HG03045 (cell line): Measurements from ENCODE around the gene STK32C.

ENCODE experiments used
- ATAC-seq: cut with Tn5 transposase; IDR thresholded peaks from one replicate; pipeline ENCODE4 v1.9.1; 2021; ENCODE audit warnings: mild to moderate bottlenecking, moderate library complexity; ENCODE audit not compliant: unreplicated experiment

STK32C gene

DNA sequence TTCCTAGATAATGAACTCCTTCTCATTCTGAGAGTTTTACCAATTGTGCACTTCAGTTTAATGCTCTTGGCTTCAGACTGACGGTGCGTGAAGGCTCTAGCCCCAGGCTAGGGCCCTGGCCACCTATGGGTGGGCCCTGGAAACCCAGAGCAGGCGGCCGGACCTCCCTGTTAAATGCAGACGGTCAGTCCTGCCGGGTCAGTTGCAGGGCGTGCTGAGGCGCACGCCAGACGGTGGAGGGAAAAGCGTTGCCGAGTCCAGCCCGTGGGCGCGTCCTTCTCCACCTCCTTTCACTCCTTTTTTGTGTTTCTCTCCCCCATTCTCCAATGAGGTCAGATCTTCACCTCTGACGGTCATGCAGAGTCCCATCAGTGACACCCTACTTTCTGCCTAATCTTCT lies 118.7 kb downstream of the STK32C start:
- no peak for ATAC-seq

DNA sequence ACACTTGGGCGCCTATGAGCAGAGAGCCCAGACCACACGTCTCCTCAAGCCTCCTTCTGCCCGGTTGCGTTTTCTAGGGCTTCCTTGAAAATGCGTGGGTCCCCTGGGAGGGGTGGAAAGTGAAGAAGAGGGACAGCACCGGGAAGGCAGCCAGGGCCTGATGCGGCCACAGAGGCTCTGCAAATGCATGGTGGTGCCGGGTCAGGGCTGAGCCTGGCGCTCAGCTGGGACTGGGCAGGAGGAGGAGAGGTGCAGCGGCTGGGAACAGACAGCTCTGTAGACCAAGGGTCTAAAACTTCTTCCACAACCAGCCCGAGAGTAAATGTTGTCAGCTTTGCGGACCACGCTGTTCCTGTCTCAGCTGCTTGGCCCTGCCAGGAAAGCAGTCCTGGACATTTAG lies 119.4 kb downstream of the STK32C start:
- no peak for ATAC-seq

DNA sequence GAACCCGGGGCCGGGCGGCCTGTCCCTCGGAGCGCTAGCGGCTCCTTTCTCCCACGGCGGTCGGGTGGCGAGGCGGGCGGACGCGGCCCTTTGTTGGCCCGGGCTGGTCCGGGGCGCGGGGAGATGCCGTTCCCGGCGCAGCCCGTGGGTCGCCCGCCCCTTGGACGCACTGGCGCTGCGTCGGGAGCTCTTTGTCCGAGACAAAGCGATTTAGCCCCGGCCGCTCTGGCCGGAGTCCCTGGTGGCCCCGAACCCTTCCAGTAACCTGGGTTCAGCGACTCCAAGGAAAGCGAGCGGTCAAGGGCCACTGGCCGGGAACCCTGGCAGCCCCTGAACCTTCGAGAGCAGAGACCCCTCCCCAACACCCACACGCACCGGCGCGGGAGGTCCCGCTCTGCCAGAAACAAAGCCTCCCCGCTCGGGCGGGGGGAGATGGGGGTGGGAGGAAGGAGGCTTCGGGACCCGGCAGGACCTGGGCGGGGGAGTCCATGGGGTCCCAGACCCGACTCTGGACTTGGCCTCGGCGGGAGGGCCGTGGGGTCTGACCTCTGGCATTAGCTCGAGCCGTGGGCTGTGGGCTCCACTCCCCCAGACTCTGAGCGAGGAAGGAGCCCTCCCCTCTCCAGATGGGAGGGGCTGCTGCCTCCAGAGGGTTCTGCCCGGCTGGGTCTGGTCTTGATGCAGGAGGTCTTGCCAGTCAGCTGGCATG lies 120.2 kb downstream of the STK32C start:
- ATAC-seq = no peak

DNA sequence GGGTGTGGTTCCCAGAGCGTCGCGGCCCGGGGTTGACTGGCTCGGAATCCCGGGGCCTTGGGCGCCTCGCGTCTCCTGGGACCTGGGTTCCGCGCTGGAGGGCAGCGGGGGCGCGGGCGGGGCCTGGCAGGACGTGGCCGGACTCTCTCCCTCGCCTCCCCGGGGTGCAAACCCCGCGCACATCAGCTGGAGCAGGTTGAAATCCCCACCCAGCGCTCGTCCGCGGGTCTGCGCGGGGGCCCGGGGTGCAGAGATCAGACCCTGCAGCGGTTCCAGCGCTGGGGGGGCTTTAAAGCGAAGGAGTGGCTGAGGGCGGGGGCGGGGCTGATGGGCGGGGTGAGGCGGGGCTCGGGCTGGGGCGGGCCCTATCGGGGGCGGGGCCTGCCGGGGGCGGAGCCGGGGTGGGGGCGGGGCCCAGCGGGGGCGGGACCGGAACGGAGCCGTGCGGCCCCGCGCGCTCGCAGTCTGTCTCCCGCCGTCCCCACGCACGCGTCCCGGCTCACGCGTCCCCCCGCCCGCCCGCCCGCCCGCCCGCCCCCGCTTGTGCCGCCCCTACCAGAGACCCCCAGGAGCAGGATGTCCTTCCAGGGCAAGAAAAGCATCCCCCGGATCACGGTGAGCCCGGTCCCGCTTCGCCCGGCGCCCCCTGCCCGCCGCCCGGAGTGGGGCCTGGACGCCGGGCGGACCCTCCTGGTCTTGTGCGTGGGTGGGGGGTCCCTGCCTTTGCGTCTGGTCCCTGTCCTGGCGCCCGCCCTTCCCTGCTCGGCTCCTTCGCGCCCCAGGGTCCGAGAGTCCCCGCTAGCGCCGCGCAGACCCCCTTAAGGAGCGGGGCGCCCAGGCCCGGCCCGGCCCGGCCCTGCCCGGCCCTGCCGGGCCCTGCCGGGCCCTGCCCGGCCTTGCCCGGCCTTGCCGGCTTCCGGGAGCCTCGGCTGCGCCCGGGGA lies 121.0 kb downstream of the STK32C start, which contains the start of gene DPYSL4:
DPYSL4 (plus strand) TSS at position 461 of the 942 bp plus-strand sequence; CDS start at position 577, 116 bp downstream.
- no peak for ATAC-seq

DNA sequence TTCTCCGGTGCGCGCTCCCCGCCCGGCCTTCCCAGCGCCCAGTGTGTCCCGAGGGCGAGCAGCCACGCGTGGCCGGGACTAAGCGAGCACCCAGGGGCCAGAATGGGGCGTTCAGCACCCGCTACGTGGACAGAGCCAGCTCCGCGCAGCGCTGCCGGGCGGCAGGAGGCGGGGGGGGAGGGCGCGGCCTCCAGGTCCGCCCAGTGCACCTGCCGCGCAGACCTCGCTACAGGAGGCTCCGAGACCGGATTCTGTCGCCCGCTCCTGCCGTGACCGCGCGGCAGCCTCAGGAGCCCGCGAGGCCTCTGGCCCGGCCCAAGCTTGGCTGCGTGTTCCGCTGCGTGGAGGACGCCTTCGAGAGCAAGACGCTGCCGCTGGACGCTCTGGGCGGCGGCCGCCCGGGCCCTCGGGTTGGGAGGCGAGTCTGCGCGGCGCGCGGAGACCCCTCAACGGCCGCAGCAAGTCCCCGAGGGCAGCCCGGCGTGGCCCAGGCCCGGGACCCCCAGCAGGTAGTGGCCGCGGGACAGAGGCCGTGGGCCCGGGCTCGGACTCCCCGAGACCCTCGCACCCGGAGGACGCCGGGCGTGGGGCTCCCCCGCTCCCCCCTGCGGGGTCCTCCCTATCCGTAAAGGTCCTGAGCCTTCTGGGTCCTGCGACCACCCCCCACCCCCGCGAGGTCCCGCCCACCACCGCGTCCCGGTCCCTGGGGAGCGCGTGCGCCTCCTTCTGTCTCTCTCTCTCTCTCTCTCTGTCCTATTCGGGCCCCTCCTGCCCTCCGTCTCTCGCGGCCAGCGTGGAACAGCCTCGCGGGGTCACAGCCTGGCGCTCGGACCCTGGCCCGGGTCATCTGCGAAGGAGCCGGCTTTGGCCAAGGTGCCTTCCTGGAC lies 121.9 kb downstream of the STK32C start:
- ATAC-seq = no peak

DNA sequence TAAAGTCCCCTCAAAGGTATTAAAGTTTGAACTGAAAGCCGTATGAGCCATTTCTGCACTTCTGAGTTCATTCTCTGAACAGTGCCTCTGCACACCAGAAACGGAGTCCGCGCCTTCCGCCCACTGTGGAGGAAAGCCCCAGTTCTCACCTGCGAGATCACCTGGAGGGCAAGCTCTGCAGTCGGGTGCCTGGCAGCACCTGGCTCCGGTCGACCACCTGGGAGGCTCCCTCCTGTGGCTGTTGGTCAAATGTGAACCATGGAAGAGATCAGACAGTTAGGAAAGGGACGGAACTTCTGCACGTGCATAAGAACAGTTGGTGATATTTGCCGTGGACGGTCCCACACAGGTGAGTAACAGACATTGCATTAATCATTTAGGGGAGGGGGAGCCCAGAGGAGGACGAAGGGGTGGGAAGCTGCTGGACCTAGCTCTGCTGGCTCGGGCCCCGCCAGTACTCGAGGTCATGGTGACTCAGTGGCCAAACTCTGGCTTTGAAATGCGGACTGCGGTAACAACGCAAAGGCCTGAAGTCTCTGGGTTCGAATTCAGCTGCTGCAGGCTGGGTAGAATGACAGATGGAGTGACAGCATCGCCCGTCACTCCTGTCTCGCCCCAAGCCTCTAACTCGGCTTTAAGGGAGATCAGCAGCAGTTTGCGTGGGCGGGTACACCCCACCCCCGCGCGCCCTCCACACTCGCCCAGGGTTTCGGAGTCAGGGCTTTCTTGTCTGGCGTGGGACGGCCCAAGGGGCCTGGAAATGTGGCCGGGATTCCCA lies 122.7 kb downstream of the STK32C start:
- no peak for ATAC-seq

DNA sequence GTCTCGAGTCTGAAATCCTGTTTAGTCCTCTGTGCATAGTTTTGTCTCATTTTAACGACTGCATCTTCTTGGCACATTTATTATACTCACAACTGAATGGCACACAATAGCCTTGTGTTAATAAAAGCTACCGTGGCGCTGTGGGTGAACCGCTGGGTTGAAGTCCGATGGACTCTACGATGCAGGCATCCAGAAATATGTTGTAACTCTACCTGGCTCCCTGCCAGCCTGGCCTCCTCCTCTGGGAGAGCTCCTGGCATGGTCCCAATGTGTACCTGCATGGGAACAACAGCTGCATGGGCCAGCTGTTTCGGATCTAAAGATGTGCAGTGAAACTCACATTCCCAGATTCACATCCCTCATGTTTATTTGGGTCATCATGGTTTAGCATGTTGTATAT lies 124.7 kb downstream of the STK32C start:
- ATAC-seq = no peak

DNA sequence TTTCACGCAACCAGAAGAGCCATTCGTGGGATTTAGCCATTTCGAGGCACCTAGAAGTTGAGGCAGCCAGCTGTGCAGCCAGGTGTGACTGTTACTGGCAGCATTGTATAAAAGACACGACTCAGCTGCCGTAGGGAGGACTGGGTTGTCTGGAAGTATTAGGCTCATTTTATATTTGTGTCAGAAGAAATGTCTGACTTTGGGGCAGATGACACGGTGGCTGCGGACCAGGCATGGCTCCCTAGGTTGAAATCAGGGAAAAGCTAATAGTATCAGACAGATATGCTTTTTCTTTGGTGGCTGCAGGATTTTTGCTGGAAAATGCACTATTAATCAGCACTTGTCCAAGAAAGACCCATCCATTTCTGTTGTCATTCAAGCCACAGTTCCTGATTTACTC lies 125.2 kb downstream of the STK32C start:
- ATAC-seq = no peak

DNA sequence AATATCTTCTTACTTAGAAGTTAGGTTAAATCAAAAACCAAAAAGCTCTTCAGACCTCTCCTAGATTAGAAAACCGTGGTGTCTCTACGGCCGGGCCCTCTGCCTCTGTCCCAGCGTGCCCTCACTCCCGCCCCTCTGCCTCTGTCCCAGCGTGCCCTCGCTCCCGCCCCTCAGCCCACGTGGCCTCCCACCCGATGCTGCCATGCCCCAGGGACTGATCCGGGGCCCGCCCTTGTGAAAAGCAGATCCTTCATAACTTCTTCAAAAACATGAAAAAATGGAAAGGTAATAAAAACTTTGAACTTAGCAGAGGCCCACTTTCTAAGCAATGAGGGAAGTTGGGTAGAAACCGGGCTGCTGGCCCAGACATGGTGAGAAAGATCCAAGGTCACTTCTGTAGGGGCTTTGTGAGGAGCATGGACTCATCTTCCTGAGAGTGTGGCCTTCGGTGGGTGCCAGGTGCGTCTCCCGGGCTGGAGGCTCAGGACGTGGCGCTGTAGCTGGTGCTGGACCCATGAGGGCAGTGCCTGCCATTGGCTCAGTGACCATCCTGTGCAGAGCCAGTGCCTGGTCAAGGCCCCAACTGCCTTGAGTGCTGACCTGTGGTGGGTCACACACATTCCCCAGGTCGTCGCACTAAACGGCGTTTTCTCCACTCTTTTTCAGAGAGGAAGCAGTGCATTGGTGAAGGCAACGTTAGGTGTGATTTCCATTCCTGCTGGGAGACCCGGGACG lies 125.9 kb downstream of the STK32C start:
- ATAC-seq = no peak

DNA sequence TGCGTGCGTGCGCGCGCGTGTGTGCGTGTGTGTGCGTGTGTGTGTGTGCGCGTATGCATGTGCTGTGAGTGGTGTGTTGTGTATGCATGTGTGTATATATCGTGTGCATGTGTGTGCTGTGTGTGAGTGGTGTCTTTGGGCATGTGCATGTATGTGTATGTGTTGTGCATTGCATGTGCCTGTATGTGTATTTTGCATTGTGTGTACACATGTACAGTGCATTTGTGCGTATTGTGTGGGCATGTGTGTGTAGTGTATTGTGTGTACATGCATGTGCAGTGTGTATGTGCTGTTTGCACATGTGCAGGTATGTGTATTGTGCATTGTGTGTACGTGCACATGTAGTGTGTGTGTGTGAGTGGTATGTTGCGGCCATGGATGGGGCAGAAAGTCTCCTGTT lies 127.0 kb downstream of the STK32C start:
- ATAC-seq = no peak

DNA sequence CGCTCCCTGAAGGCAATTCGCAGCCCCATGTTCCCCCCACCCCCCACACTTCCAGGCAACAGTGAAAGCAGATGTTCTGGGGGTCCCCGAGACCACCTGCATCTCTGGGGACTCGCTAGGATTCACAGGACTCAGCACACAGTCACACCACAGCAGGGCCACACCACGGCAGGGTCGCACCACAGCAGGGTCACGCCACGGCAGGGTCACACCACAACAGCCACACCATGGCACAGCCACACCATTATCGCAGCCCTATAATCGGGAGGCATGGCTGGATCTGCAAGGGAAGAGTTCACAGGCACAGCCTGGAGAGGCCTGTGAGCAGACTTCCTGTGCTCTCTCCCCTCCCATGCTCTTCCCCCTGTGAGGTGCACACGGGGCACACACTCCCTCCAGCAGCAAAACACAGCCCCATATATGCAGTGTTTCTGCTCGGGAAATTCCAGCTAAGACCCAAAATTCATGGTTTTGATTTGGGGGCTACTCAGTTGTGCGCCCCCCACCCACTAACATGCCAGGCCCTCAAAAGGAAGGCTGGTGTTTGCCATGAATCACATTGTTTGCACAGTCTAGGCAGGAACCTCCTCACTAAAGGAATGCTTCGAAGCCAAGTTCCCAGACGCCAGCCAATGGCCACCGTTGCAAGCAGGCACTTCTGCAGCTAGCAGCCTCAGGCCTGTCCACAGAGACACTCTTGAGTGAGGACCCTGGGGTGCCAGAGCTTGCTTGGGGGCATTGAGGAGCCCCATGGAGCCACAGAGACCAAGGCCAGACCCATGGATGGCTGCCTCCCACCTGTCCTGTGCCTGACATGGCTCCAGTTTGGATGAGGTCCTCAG lies 128.0 kb downstream of the STK32C start:
- ATAC-seq = no peak

DNA sequence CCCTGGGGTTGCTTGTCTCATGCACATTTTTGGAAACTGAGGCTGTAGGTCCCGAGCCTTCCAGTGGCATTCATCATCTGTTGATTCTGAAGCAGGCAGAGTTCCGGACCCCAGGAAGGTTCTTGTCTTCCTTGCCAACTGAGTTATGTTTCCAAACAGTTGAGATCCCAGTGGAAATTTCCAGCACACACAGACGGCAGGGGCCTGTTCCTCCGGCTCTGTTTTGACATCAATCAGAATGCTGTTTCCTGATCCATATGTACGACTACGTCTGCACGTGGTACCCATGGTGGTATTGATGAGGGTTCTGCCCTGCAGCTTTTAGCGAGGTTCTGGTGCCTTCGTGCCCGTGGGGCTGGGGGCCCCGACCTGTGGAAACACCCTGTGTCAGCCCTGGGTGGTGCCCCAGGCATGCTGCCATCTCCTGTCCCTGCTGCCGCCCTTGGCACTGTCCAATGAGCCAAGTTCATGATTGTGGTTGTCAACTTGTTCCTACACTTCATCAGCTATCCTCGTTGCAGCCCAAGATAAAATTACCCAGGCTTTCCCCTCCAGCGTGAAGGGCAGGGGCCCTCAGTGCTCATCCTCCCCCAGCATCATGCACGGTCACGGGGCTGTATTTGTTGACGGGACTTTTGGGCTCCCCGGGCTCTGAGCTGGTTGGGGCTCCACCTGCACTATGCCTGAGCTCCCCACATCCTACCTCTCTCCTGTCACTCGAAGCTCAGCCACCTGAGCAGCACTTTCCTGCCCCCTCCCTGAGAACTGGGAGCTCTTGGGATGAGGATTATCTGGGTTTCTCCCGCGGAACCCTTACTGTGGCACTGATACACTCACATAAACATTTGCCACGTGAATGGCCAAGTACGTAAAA lies 128.8 kb downstream of the STK32C start:
- ATAC-seq = no peak

DNA sequence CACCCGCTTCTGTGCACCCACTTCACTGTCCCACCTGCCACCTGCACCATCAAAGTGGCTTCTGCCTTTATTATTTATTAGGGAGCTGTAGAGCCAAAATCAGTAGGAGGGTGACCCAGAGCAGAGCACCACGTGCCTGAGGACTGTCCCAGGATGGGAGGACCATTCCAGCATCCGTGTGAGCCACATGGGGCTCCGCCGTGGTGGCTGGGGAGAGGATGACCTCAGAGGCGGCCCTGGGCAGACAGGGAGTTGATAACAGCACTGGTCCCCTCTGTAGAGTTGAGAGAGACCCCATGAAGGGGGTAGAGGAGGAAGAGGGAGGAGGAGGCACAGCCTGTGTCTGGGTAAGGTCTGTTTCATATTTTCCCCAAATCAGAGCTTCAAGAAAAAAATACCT lies 129.7 kb downstream of the STK32C start:
- ATAC-seq = no peak

DNA sequence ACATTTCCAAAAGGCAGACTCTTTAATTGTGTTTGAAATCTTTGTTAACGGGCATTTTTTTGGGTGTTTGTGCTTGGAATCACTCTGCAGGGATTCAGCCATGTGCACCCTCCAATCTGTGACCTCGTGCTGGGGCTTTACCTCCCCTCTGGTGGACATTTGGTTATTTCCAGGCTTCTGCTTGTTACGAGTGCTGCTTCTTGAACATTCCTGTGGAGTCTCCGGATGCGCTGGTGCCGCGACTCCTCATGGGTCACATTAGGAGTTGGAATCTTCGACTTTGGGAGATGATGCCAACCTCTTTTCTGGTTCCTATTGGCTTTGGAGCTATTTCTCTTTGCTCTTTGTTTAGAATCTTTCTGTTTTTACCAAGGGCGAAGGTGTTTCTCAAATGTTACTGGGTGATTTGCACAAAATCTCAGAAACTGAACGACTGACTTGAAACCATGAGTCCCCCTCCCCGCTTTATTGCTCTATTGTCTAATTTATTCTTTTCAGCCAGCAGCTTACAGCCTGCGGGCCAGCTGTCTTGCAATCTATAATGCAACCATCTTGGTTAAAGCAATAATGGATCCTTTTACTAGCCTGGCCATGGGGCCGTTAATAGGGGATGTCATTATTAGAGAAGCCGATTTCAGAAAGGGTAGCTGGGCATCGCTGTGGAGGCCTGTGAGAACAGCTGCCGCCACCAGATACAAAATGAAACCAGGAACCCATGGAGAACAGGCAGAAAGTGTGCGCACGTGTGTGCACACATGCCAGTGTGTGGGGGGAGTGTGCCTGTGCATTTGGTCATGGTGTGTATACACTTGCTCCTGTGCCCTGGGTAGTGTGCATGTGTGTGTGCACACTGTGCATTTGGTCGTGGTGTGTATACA lies 130.9 kb downstream of the STK32C start:
- no peak for ATAC-seq

DNA sequence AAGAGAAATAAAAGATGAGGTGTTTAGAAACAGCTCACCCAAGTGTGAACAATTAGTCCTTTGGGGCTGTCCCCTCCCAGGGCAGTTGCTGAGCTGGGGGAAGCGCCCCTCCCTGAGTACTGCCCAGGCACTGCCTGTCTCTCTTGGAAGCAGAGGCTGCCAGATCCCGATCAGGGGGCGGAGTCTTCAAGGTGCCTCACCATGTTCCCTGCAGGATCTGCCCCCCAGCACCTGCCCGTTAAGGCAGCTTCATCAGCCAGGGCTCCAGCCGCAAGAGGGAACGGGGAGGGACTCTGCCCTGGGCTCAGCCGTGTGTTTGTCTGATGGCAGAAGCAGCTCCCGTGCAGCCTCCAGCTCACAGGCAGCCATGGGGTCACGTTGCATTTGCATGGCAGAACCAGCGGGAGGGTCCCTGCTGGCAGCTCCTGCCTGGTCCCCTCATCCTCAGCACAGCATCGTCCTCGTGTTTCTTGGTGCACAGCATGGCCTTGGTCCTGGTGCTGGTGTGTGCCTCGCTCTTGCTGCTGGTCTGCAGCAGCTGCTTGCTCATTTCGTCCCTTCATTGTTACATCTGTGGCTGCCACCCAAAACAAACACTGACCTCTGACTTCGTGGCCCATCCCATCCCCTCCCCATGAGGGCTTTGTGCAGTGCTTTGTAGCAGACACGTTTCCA lies 131.7 kb downstream of the STK32C start:
- no peak for ATAC-seq

DNA sequence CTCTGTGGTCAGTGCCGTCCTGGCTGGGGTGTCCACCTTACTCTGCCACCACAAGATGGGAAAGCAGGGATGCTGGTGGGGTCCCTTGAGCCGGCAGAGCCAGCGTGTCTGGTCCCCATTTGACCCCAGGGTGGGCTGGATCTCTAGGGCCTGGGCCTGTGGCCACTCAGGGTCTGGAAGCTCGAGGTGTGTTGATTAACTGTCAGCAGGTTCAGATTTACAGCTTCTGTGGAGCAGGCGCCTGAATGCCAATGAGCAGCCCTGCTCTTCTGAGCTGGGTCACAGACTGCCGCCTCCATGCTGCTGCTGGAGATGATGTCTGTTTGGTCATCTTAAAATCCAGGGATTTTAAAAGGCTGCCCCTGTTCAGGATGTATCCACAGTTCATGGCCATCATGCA lies 132.3 kb downstream of the STK32C start:
- no peak for ATAC-seq
